GM12801 (cell line): ENCODE measurements around the gene OR13A1.

Source experiments
- CTCF ChIP-seq: IDR thresholded peaks from one replicate; pipeline ENCODE4 v1.5.1; 2011; ENCODE audit warnings: control low read depth; ENCODE audit not compliant: insufficient read length; ENCODE audit errors: extremely low read depth

OR13A1 gene

GRCh38 chr10:45279682-45280081 lies 35.7 kb downstream of the OR13A1 start:
- no peak for TF ChIP-seq CTCF

- no peak for TF ChIP-seq CTCF
These were observed 36.4 kb downstream of the OR13A1 start for GRCh38 chr10:45278860-45279498.

- no peak for TF ChIP-seq CTCF
These were observed 41.0 kb downstream of the OR13A1 start for GRCh38 chr10:45274364-45274763.

- TF ChIP-seq CTCF, result no peak
These were observed 49.4 kb downstream of the OR13A1 start for GRCh38 chr10:45265996-45266395.

GRCh38 chr10:45261946-45262345 lies 53.5 kb downstream of the OR13A1 start:
- TF ChIP-seq CTCF, result no peak

- no peak for TF ChIP-seq CTCF
These were observed 54.1 kb downstream of the OR13A1 start for GRCh38 chr10:45261243-45261775.

GRCh38 chr10:45257600-45257999 lies 57.8 kb downstream of the OR13A1 start:
- no peak for TF ChIP-seq CTCF
